ENCODE results near the gene ANKK1.

- TF ChIP-seq POLR2A (IDR thresholded peaks at IDR 0.05) = no peak
- no peak for TF ChIP-seq CTCF (IDR thresholded peaks at IDR 0.05)
Observed at GRCh38 chr11:113363406-113363805, 24.2 kb upstream of the ANKK1 start.
